RCC 7860 (cell line): ENCODE measurements around the gene HPGD.
"Not testable (repeated sequence)": the region's sequence is repeated elsewhere in the genome, so short reads cannot be mapped to it uniquely, and the experiment has no call there.

Source experiments
- DNase-seq: peaks from one replicate; pipeline ENCODE4 v3.0.0-alpha.2; 2015; ENCODE audit warnings: low spot score
- FAIRE-seq: peaks from 2 replicates; lab custom pipeline; 2012; peaks lifted over from hg19 to GRCh38; lab: Jason Lieb, UNC

The HPGD gene

DNA sequence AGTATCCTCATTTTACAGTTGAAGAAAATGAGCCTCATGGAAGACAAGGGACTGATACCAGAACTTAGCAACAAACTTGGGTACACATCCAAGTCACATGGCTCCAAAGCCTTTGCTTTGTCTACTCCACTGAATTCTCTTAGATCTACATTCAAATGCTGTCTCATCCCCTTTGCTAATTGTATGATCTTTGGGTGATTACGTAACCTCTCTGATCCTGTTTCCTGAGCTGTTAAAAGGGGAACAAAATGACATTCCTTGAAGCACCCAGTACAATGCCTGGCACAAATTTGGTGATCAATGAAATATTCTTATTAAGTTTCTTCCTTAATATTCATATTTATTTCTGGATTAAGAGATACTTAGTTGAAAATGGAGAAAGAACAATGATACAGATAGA lies 5.9 kb upstream of the HPGD start:
- DNase-seq (no peak), FAIRE-seq (no peak)

DNA sequence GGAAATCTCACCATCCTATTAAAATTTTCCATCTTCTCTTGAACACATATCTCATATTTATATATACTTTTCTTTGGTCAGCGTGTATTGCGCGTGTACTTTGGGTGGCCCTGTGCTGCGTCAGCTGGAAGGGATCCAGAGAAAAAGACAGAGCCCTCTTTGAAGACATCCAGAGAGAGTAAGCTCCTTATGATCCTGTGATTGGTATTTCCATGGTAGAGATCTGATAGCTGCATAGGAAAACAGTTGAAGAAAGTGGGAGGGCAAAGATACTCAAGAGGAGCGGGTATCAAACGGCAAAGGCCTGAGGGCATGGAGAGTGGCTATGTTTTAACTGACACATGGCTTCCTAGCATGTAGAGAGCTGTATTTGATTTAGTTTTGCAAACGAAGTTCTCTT lies 4.4 kb upstream of the HPGD start:
- no peak for DNase-seq
- FAIRE-seq, result no peak

DNA sequence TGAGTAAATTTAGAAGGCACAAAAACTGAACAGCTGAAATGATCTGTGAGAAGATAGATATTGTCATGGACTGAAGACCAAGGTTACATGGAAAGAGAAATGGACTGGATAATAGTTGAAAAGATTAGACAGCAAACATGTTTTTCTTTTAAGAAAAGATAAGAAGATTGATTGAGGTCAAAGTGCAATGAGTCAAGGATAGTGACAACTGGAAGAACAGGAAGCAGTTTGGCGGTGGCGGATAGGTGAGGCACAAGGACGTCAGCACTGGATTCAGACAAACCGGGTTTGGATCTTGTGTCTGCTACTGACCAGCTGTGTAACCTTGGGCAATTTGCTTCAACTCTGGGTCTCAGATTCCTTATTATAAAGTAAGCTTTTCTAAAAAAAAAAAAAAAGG lies 2.0 kb upstream of the HPGD start:
- FAIRE-seq (no peak), DNase-seq (no peak)

DNA sequence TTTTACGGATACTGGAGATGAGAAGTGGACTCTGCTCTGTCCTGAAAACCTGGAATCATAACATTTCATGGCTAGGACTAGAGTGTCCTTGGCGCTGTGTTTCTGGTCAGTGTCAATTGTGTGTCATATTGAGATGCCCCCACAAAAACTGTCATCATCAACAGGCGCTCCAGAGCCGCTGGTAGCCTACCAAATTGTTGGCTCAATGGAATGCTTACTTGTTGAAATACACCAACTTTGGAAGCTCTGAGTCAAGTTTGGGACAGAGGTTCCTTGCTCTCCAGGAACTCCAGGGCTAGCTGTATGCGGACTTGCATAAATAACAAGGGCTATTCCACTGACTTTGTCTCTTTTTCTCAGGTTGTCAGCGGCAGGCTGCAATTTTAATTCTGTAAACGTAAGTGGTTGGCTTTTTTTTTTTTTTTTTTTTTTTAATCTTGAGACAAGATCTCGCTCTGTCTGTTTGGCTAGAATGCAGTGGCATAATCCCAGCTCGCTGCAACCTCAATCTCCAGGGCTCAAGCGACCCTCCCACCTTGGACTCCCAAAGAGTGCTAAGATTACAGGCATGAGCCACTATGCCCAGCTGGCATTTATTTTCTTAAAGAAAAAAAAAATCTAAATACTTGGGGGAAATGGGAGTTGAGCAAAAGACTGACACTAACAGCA lies 871 bp upstream of the HPGD start:
- DNase-seq (no peak), FAIRE-seq (no peak)

DNA sequence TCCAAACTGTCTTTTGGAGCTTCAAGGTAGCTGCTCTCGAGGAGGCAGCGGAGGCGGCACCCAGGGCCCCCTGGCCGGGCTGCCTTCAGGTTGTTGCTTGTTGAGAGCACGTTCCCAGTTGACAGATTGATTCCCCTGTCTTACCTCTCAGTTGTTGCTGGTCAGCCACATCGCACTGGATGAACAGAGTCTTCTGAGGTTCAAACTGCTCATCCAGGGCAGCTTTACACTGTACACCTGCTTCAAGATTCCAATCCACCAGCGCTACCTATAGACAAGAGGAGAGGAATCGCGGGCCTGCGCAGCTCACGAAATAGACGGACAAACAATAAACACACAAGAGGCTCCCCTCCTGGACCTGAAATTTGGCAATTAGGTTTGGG lies 497 bp downstream of the HPGD start:
- FAIRE-seq, result no peak
- DNase-seq, result no peak

DNA sequence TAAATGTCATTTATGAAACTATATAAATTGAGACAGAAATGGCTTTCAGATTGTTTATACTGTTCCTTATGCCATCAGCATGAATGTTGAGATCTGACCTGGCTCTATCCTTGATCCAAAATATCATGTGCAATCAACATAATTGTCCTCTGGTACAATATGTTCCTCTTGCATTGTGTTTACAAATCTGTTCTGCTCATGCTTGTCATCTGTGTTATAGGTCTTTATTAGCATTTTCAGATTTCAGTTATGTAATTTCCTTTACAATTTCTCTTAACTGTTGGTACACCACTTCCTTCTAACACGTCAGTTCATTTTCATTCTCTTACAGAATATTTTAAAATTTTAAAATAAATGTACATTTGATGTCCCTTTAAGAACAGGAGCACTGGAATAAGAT lies 1.6 kb downstream of the HPGD start:
- DNase-seq (no peak), FAIRE-seq (no peak)

DNA sequence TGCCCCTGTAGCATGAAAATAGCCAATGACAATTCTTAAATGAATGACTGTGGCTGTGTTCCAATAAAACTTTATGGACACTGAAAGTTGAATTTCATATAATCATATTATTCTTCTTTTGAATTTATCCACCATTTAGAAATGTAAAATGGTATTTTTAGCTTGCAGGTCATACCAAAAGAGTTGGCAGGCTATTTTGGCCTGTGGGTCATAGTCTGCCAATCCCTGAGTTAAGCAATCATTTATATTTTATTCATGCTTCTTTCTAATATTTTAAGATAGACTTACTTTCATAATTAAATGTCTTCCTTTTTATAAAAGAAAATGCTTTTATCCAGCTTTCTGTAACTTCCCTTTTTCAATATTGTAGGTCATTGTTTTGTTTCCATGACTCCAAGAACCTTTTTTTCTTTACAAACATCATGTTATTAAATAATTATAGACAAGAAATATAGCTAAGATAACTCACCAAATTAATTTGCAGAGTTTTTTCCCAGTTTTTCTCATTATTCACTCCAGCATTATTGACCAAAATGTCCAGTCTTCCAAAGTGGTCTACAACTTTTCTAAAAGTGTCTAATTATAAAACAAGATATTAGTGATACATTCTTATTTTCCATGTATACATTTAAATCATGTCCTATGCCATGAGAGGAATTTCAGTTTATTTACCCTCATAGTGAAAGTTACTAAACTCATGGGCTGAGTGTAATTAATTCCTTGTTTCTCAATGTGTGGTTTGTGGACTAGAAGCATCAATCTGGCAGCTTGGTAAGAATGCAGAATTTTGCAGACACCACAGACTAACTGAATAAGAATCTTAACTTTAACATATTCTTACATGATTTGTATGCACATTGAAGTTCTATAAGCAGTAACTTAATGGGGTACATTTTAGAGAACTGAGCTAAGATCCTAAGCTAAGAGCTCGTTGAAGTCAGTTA lies 4.5 kb downstream of the HPGD start:
- DNase-seq (no peak), FAIRE-seq (no peak)

DNA sequence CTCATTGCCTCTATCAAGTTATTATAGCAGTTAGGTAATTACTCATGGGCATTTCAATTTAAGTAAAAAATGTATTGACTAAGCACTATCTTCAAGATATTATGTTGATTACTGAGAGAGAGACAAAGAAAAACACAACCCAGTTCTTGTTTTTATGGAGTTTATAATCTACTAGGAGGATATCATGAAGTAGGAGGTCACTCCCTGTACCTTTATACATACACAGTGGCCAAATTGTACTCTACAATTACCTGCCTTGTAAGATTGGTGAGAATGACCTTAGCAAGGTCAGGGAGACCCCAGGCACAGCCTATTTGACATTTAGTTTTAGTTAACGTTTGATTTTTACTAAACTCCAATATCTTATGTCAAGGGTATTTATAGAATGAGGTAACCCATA lies 5.5 kb downstream of the HPGD start:
- DNase-seq, result no peak
- FAIRE-seq, result no peak

DNA sequence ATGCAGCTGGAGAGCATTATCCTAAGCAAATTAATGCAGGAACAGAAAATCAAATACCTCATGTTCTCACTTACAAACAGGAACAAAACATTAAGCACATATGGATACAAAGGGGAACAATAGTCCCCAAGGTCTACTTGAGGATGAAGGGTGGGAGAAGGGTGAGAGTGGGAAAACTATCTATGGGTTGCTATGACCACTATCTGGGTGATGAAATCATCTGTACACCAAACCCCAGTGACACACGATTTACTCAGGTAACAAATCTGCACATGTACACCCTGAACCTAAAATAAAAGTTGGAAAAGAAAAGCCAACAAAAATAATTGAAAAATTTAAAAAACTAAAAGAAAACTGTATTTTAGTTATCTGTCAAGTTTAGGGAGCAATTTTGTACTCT lies 5.9 kb downstream of the HPGD start:
- FAIRE-seq (no peak), DNase-seq (no peak)

DNA sequence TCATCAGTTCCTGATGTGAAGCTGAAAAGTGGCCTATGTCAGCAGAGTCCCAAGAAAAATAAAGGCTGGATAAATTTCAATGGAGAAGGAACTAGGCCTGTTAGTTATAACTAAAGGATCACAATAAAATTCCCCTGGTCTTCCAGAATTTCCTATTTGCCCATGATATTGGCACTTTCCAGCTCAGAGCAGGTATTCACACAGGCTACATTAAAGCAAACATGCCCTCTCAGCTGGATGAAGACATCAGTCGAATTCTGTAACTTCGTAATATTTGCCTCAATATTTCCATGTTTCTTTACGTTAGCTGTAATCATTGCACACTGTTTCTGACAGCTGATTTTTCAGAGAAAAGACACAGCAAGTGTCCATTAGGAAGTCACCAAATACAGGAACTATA lies 9.5 kb downstream of the HPGD start:
- FAIRE-seq, result no peak

DNA sequence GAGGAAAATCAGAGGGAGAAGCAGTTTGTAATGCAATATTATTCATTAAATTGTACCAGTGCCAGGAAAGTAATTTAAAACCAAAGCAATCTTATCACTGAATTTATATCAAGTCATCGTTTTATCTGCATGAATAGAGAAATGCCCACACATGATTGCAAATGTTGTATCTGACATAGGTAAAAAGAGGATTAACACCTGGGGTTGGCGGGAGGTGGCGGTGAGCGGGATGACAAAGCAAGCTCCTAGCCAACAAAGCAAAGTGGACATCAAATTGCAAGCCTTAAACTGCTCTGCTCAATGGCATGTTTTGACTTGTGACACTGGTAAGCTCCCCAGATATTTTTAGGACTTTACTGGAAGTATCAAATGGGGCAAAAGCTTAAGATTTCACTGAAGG lies 16.4 kb downstream of the HPGD start:
- no peak for FAIRE-seq

More for the DNA sequence above, 9.5 kb downstream of the HPGD start:
- no peak for DNase-seq

DNA sequence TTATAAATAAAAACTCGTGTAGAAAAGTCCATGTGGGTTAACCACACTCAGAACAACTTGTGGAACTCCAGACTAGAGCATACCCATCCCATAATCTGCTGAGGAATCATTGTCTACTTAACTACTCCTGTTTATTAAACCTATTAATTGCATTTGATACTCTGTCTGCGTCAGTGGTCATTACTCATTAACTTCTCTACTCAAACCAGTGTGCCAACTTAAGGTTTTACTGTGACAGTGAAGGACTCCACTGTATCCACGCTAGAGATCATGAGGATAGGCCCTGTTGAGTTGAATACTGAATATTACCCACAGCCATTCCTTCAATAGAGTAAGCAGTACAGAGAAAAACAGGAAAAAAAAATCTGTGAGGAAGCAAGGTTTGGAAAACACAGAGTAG lies 17.3 kb downstream of the HPGD start:
- FAIRE-seq (no peak), DNase-seq (no peak)

More for the DNA sequence above, 16.4 kb downstream of the HPGD start:
- DNase-seq, result no peak

DNA sequence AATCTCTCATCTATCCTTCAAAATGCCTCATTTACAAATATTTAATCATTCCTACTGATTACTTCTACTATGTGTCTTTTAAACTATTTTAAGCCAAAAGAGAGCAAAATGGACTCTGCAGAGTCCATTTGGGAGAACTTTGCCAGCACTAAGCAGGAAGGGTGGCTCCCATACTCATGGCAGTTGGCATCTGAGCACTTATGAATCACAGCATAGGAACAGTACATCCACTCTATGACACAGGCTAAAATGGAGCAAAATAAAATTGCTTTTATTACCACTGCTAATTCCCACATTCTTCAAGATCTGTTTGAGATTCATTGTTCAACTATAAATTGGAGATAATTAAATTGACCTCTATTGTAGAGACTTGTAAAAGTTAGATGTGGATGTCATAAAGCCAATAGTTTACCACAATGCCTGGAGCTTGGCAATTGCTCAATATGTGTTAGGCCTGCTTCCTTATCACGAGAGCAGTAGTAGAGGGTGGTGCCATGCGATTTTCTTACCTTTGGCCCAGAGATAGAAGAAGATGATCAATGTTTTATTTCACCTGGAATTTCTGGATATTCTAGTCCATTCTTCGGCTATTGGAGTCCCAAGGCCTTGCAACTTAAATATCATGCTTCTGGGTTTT lies 19.1 kb downstream of the HPGD start:
- FAIRE-seq (no peak), DNase-seq (no peak)

DNA sequence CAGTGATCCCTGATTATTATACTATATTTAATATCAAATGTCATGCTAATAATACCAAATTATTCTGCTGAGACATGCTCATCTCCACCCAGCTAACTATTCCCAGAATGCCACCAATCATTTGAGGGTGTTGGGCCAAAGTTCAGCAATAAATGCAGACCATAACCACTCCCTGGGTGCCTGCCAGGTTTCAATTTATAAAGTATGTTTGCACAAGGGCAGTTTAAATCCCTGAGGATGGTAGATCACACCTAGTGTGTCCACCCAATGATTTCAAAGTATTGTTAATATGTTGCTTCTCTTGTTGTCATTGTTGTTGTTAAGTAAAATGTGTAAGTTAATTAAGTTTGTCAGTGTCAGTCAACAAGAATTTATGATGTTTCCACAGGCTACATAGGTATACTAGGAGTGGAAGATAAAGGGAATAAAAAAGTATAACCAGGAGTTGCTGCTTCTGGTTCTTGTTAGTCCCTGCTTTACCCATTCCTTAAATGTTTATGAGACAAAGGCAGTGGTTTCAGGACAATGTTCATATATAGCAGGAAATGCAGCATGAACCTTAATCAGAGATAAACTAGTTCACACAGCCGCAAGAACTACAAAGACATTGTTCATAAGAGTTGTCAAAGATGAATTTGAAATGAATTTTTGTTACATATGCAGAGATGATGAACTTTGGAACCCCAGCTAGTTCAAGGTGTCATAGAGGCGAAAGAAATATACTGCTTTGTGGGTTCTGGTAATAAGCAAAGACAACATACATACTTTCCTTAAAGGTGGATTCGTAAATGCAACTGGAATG lies 25.5 kb downstream of the HPGD start:
- DNase-seq, result no peak
- no peak for FAIRE-seq

DNA sequence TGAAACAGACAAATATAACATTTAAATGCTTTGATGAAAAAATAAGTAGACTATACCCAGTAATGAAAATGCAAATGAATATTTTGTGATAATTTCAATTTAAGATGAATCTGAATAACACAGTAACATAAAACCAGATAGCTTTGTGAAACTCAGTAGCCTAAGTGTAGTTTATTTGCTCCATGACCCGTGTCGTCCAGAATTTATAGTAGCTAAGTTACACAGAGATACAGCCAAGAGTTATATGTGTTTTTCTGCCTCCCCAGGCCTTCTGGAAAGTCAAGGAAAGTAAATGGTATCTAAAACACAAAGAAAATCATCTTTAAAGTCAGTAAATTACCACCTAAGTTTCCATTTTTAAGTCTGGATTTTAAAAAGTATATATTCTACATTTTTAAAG lies 26.7 kb downstream of the HPGD start:
- DNase-seq, result no peak
- FAIRE-seq, result no peak

DNA sequence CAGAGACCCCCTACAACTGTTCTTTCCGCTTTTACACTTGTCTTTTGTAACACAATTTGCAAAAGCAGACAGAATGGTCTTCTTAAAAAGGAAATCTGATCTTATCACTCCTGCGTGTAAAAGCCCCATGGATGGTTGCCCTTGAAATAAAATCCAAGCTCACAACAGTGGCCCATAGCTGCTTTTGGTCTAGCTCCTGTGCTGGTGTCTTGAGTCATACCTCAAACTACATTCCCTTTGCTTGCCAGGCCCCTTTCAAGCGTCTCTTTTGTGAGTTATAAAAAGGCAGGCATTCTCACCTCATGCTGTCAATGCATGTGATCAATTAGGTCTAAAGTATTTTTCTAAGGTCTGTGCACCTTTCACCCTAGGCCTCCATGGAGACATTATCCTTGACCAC lies 27.6 kb downstream of the HPGD start:
- DNase-seq (no peak), FAIRE-seq (no peak)

DNA sequence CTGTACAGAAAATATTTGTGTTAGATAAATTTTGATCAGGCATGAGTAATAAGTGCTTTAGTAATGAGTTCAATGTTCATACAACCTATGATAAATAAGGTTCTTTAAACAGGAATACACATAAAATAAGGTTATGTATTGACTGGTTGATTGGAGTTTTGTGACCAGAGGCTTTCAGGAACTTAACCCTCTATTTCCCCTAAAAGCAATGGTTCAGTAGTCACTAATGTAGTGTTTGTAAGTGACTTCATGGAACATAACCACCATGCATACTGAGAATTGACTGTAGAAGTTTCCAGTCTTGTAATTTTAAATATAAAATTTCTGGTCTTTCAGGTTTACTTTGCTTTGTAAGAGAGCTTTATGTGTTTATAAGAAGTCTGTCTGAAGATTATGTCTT lies 28.1 kb downstream of the HPGD start:
- DNase-seq (no peak), FAIRE-seq (no peak)

DNA sequence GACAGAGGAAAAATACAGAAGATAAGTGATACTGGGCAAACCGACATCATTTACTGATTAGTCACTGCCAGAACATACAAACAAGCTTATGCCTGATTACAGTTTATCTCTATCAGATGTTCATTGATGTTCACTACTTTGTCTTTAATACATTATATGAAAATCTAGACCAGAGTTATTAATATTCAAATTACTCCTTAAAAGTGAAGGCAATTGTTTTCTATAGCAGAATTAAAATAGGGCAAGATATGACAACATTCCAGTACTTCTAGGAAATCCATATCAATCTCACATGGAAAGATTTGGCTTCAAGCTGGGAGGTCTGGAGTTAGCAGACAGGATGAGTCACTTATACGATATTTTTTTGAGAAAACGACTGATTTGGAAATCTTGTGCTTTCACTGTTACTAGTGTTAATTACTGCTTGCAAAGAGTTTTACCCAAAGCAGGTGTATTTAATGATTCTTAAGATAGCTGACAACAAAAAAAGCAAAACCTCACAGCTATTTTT lies 31.8 kb downstream of the HPGD start:
- no peak for FAIRE-seq
- DNase-seq, result no peak

DNA sequence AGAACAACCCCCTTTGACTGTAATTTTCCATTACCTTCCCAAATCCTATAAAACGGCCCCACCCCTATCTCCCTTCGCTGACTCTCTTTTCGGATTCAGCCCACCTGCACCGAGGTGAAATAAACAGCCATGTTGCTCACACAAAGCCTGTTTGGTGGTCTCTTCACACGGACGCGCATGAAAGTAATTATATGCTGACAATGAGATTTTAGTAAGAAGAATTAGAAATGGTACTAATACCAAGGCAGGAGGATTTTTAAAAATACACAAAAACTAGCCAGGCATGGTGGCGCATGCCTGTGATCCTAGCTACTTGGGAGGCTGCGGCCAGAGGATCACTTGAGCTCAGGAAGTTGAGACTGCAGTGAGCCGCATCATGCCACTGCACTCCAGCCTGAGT lies 33.9 kb downstream of the HPGD start:
- FAIRE-seq, DNase-seq: not testable (repeated sequence)

DNA sequence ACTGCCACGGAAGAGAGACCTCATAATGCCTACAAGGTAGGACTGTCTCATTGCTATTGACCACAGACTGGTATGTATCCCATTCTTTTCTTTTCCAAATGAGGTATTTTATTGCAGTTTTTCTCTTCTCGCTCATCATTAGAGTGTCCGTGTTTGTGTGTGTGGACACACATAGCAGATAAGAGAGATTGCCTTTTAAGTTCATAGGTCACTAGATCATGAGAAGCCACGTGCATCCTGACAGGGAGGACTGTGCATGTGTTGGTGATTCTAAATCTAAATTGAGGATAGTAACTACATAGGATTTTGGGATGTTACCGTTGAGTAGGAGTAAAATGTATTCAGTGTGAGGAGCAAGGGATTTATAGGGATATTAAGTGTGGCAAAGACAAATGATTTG lies 37.3 kb downstream of the HPGD start:
- no peak for DNase-seq
- FAIRE-seq, result no peak

DNA sequence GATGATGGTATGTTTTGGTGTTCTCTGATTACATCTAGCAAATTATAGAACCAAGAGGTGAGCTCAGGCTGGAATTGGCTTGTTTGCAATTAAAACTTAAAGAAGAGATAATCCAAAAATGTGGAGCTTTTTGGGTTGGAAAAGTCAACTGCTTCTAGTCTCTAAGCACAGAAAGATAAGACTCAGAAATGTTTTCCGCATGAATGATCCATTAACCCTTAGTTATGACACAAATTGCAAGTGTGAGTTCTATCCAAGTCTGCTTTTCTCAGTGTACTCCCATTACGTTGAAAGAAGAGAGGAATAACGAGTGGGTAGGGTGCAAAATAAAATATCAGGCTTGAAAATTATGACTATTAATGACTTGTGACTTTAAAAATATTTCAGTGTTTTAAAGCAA lies 38.5 kb downstream of the HPGD start:
- DNase-seq, result no peak
- FAIRE-seq, result no peak
